ENCODE results near the gene CARNS1. TPM values are rescaled to one million over a fixed set of nuclear protein-coding genes. Genes with fewer than 3 reads are reported as not detected.
A peak's percentile ranks its signal among the peaks of the same experiment; 100 is the strongest.

CARNS1 gene
- total and polyA plus RNA-seq, 3 donors from 2014 or later, result 0.74 to 1.6 (median 1.3) TPM

DNA sequence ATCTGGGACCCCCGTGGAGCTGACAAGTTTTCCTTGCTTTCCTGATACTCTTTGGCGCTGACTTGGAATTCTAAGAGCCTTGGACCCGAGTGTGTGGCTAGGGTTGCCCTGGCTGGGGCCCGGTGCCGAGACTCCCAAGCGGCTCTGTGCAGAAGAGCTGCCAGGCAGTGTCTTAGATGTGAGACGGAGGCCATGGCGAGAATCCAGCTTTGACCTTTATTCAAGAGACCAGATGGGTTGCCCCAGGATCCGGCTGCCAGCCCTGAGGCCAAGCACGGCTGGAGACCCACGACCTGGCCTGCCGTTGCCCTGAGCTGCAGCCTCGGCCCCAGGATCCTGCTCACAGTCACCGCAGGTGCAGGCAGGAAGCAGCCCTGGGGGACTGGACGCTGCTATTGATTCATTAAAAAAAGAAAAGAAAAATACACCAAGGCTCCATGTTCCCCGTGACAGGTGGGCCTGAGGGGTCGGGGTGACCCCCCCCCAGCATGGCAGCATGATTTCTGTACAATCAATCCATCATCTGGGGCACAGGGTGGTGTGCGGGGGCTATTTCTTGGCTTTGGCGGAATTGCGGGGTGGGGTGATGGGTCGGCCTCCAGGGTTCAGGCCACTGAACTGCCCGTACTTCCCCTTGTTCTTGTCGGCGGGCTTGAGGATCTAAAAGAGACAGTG, 17.4 kb upstream of the CARNS1 start:
- intact Hi-C loops (cut with DNase I; ENCODE audit: low total_unique reads), result no loop called here
- Histone ChIP-seq H3K27me3 (no peaks in the 10 kb centered on the region), H3K27ac (no peak overlapping the region), H3K36me3 (ENCODE audit: low read depth, missing control alignments) (no peaks in the 10 kb centered on the region), H3K4me1 (peaks cover 16% of the 10 kb centered on the region), H3K4me3 (no peak overlapping the region), H3K9me3 (no peaks in the 10 kb centered on the region)
- TF ChIP-seq POLR2A (IDR thresholded peaks at IDR 0.05) (no peak), CTCF (IDR thresholded peaks at IDR 0.05) (no peak)
- 84 to 86% methylated on average over 22 to 24 of the region's 24 CpGs for WGBS, 2 donors
- no peak for DNase-seq

DNA sequence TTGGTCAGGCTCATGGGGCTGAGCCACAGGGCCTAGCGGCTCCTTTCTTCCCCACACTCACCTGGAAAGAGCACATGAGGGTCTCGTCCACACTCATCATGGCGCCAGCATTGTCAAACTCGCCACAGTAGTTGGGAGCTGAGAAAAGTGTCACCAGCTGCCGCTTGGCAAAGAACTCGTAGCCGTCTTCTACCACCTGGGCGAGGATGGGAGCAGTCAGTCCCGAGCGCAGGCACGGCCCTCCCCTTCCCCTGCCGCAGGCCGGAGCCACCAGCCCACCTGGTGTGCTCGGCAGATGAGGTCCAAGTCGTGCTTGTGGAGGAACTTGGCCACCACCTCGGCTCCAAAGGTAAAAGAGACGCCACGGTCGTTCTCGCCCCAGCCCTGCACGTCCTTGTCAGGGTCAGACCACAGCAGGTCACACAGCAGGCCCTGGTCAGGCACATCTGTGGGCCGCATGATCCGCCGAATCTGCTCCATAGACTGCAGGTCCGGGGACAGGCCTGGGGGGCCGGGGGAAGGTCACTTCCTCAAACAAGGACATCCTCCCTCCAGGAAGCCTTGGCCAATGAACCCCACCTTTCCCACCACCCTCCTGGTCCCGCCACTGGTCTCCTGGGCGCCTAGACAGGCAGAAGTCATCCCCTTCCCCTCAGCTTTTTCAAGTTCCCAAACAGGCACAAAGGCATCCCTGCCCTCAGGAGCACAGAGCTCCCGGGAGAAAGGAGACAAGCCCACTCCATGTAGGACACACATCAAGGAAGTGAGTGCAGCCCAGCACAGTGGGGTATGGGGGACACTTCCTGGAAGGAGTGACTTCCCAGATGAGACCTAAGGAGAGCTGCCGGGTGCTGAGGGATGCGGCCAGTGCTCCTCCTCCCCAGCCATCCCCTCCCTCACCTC, 16.6 kb upstream of the CARNS1 start:
- WGBS, 2 donors, result 83 to 89% methylated on average over 26 to 31 of the region's 31 CpGs
- no peak overlapping the region for H3K4me3 ChIP-seq
- no peaks in the 10 kb centered on the region for H3K27me3 ChIP-seq
- H3K27ac ChIP-seq, result no peak overlapping the region
- TF ChIP-seq CTCF (IDR thresholded peaks at IDR 0.05) (no peak), POLR2A (IDR thresholded peaks at IDR 0.05) (no peak)
- H3K4me1 ChIP-seq, result peaks cover 16% of the 10 kb centered on the region
- no peaks in the 10 kb centered on the region for H3K9me3 ChIP-seq
- no peaks in the 10 kb centered on the region for H3K36me3 ChIP-seq (ENCODE audit: low read depth, missing control alignments)
- intact Hi-C loops (cut with DNase I; ENCODE audit: low total_unique reads), result no loop called here
- no peak for DNase-seq

- DNase-seq, result peak; percentile 43
- Histone ChIP-seq H3K4me3 (peak overlapping the region; percentile 88 to 93), H3K4me1 (peaks cover 16% of the 10 kb centered on the region), H3K27ac (peak overlapping the region in 1 of 2 donors; percentile 92), H3K36me3 (ENCODE audit: low read depth, missing control alignments) (no peaks in the 10 kb centered on the region), H3K27me3 (no peaks in the 10 kb centered on the region), H3K9me3 (no peaks in the 10 kb centered on the region)
- 31 to 37% methylated on average over 3 to 23 of the region's 23 CpGs for WGBS, 2 donors
- TF ChIP-seq POLR2A (IDR thresholded peaks at IDR 0.05) (no peak), CTCF (IDR thresholded peaks at IDR 0.05) (no peak)
- intact Hi-C loops (cut with DNase I; ENCODE audit: low total_unique reads), result loop anchor here (10.0 kb wide), 1 partner anchor 84 kb away; the partner anchor contains the start of gene AIP
Observed at GRCh38 chr11:67400251-67400941, 15.1 kb upstream of the CARNS1 start.

- H3K36me3 ChIP-seq (ENCODE audit: low read depth, missing control alignments), result no peaks in the 10 kb centered on the region
- H3K9me3 ChIP-seq, result no peaks in the 10 kb centered on the region
- H3K4me1 ChIP-seq, result peaks cover 16% of the 10 kb centered on the region
- DNase-seq, result no peak
- TF ChIP-seq POLR2A (IDR thresholded peaks at IDR 0.05) (no peak), CTCF (IDR thresholded peaks at IDR 0.05) (no peak)
- H3K27ac ChIP-seq, result peak overlapping the region; percentile 85 to 92
- WGBS, 2 donors, result 10% methylated on average over 7 of the region's 27 CpGs; no CpG with 5 or more reads in 1 of the 2 donors
- no peaks in the 10 kb centered on the region for H3K27me3 ChIP-seq
- H3K4me3 ChIP-seq, result peak overlapping the region; percentile 88 to 93
- intact Hi-C loops (cut with DNase I; ENCODE audit: low total_unique reads), result loop anchor here (10.0 kb wide), 1 partner anchor 84 kb away; the partner anchor contains the start of gene AIP
Observed at GRCh38 chr11:67400942-67401494, 14.5 kb upstream of the CARNS1 start.

All from testis (tissue), 3 donors.